Calu3 (cell line): Measurements from ENCODE around the gene WDR7. TPM values are rescaled to one million over a fixed set of nuclear protein-coding genes. Genes with fewer than 3 reads are reported as not detected.

ENCODE experiments used
- BruUV-seq: library from RNA; stranded (reverse); fragments of 400-500 nt; replicated peaks from 2 replicates; lab custom pipeline; 2021; lab: Mats Ljungman, UMichigan
- CTCF ChIA-PET: fragments of 300-600 bp; sonication (Branson Sonifier 250); formaldehyde crosslinking; loops from one replicate; lab custom pipeline; 2022; ENCODE audit warnings: antibody characterized with exemption; lab: Charles Lee
- DNase-seq: peaks from one replicate; pipeline ENCODE4 v3.0.0; 2022
- H3K27ac Mint-ChIP-seq: one replicate; pipeline ENCODE4 v1.8.0; 2022; ENCODE audit warnings: mixed read lengths; ENCODE audit not compliant: unreplicated experiment
- H3K27me3 Mint-ChIP-seq: one replicate; pipeline ENCODE4 v1.8.0; 2022; ENCODE audit warnings: mixed read lengths; ENCODE audit not compliant: unreplicated experiment
- H3K36me3 Mint-ChIP-seq: one replicate; pipeline ENCODE4 v1.8.0; 2022; ENCODE audit warnings: mild to moderate bottlenecking, moderate library complexity, mixed read lengths; ENCODE audit not compliant: insufficient read depth, unreplicated experiment
- H3K4me1 Mint-ChIP-seq: one replicate; pipeline ENCODE4 v1.8.0; 2022; ENCODE audit warnings: mild to moderate bottlenecking, low read depth, mixed read lengths; ENCODE audit not compliant: unreplicated experiment
- H3K4me3 Mint-ChIP-seq: one replicate; pipeline ENCODE4 v1.8.0; 2022; ENCODE audit warnings: mild to moderate bottlenecking, low read depth, moderate library complexity, mixed read lengths; ENCODE audit not compliant: unreplicated experiment
- H3K9me3 Mint-ChIP-seq: one replicate; pipeline ENCODE4 v1.8.0; 2022; ENCODE audit warnings: low read depth, mixed read lengths; ENCODE audit not compliant: unreplicated experiment
- CTCF ChIP-seq: fragments of 200-600 bp; IDR thresholded peaks from one replicate; pipeline ENCODE4 v1.8.0; 2022; ENCODE audit warnings: antibody characterized with exemption; ENCODE audit not compliant: unreplicated experiment
- intact Hi-C: fragments of 100-400 bp; cut with micrococcal nuclease; formaldehyde crosslinking; loops from one replicate; pipeline ENCODE4 v1.10.0; 2022; ENCODE audit not compliant: unreplicated experiment
- total RNA-seq: library from RNA; stranded (reverse); gene quantifications from 2 replicates; pipeline ENCODE4 v1.2.3, GENCODE V29; 2022

The WDR7 gene
- total RNA-seq, 1 experiment from 2014 or later, result 16.2 TPM

GRCh38 chr18:57026316-57026715, 375.2 kb downstream of the WDR7 start:
- no peak for TF ChIP-seq CTCF
- Mint-ChIP-seq H3K27ac (no peak overlapping the region), H3K4me3 (no peak overlapping the region), H3K9me3 (no peaks in the 10 kb centered on the region), H3K36me3 (no peaks in the 10 kb centered on the region), H3K27me3 (no peaks in the 10 kb centered on the region), H3K4me1 (peaks cover 12% of the 10 kb centered on the region)
- intact Hi-C loops, result loop anchor here (10.0 kb wide), 1 partner anchor 272 kb away; no protein-coding TSS in a partner anchor
- CTCF ChIA-PET, result no interaction called here
- BruUV-seq, result no TSS peak
- DNase-seq, result no peak

GRCh38 chr18:57027190-57027708, 376.1 kb downstream of the WDR7 start:
- no TSS peak for BruUV-seq
- Mint-ChIP-seq H3K9me3 (no peaks in the 10 kb centered on the region), H3K27me3 (no peaks in the 10 kb centered on the region), H3K4me3 (no peak overlapping the region), H3K27ac (no peak overlapping the region), H3K36me3 (no peaks in the 10 kb centered on the region), H3K4me1 (peaks cover 12% of the 10 kb centered on the region)
- CTCF ChIA-PET, result no interaction called here
- DNase-seq, result no peak
- intact Hi-C loops, result loop anchor here (10.0 kb wide), 1 partner anchor 272 kb away; no protein-coding TSS in a partner anchor
- TF ChIP-seq CTCF, result no peak

- no peak for TF ChIP-seq CTCF
- no TSS peak for BruUV-seq
- intact Hi-C loops, result loop anchor here (2.0 to 10.0 kb wide), 2 partner anchors 161 to 275 kb away; no protein-coding TSS in a partner anchor
- no peaks in the 10 kb centered on the region for H3K36me3 Mint-ChIP-seq
- H3K27ac Mint-ChIP-seq, result no peak overlapping the region
- DNase-seq, result peak; percentile 8
- CTCF ChIA-PET, result no interaction called here
- H3K27me3 Mint-ChIP-seq, result no peaks in the 10 kb centered on the region
- H3K9me3 Mint-ChIP-seq, result no peaks in the 10 kb centered on the region
- no peak overlapping the region for H3K4me3 Mint-ChIP-seq
- peaks cover 12% of the 10 kb centered on the region for H3K4me1 Mint-ChIP-seq
These were observed 378.6 kb downstream of the WDR7 start for GRCh38 chr18:57029761-57030160.

- intact Hi-C loops, result loop anchor here (2.0 kb wide), 1 partner anchor 162 kb away; no protein-coding TSS in a partner anchor
- H3K4me3 Mint-ChIP-seq, result no peak overlapping the region
- no peak for TF ChIP-seq CTCF
- H3K27ac Mint-ChIP-seq, result no peak overlapping the region
- H3K9me3 Mint-ChIP-seq, result no peaks in the 10 kb centered on the region
- H3K4me1 Mint-ChIP-seq, result peaks cover 12% of the 10 kb centered on the region
- no peaks in the 10 kb centered on the region for H3K36me3 Mint-ChIP-seq
- no peak for DNase-seq
- no peaks in the 10 kb centered on the region for H3K27me3 Mint-ChIP-seq
- CTCF ChIA-PET, result interaction anchor here (0.6 to 0.7 kb wide), 2 partner anchors 83 to 170 kb away, joined by 3 to 4 read pairs; no protein-coding TSS in a partner anchor
- no TSS peak for BruUV-seq
These were observed 379.3 kb downstream of the WDR7 start for GRCh38 chr18:57030417-57030816.
